MM.1S (cell line): Measurements from ENCODE around the gene NDOR1.
A peak's percentile ranks its signal among the peaks of the same experiment; 100 is the strongest.
"Not testable (repeated sequence)": the region's sequence is repeated elsewhere in the genome, so short reads cannot be mapped to it uniquely, and the experiment has no call there.

Experiments
- DNase-seq: peaks from one replicate; pipeline ENCODE4 v3.0.0-alpha.2; 2015
- H2AFZ ChIP-seq: fragments of 300-600 bp; sonication (generic); 2 replicates; pipeline ENCODE4 v1.6.0; 2016; ENCODE audit warnings: antibody characterized with exemption, low read length
- H3F3A ChIP-seq: fragments of 300-600 bp; sonication (generic); 2 replicates; pipeline ENCODE4 v1.6.1; 2016; ENCODE audit warnings: mild to moderate bottlenecking, antibody characterized with exemption, low read length, moderate library complexity, mixed read lengths; ENCODE audit not compliant: insufficient read depth
- H3K27ac ChIP-seq: fragments of 300-600 bp; sonication (generic); 2 replicates; pipeline ENCODE4 v1.5.1; 2016; ENCODE audit warnings: mild to moderate bottlenecking, low read length
- H3K27me3 ChIP-seq: fragments of 300-600 bp; sonication (generic); replicated peaks from 2 replicates; pipeline ENCODE4 v1.6.0; 2016; ENCODE audit warnings: low read length; ENCODE audit not compliant: insufficient read depth
- H3K36me3 ChIP-seq: fragments of 300-600 bp; sonication (generic); replicated peaks from 2 replicates; pipeline ENCODE4 v1.6.1; 2016; ENCODE audit warnings: mild to moderate bottlenecking, low read length, mixed read lengths; ENCODE audit not compliant: insufficient read depth
- H3K4me1 ChIP-seq: fragments of 300-600 bp; sonication (generic); 2 replicates; pipeline ENCODE4 v1.6.1; 2016; ENCODE audit warnings: low read length, mixed read lengths
- H3K4me2 ChIP-seq: fragments of 300-600 bp; sonication (generic); 2 replicates; pipeline ENCODE4 v1.6.0; 2016; ENCODE audit warnings: low read depth, low read length
- H3K4me3 ChIP-seq: fragments of 300-600 bp; sonication (generic); 2 replicates; pipeline ENCODE4 v1.5.1; 2016; ENCODE audit warnings: low read length, mixed read lengths
- H3K79me2 ChIP-seq: fragments of 300-600 bp; sonication (generic); 2 replicates; pipeline ENCODE4 v1.6.1; 2016; ENCODE audit warnings: mixed run types, low read length, mixed read lengths
- H3K9ac ChIP-seq: fragments of 300-600 bp; sonication (generic); 2 replicates; pipeline ENCODE4 v1.6.1; 2016; ENCODE audit warnings: low read length, mixed read lengths
- H3K9me2 ChIP-seq: fragments of 300-600 bp; sonication (generic); replicated peaks from 2 replicates; pipeline ENCODE4 v1.6.1; 2016; ENCODE audit warnings: mild to moderate bottlenecking, low read length, mixed read lengths; ENCODE audit not compliant: insufficient read depth
- H3K9me3 ChIP-seq: fragments of 300-600 bp; sonication (generic); replicated peaks from 2 replicates; pipeline ENCODE4 v1.6.1; 2016; ENCODE audit warnings: mild to moderate bottlenecking, low read length, mixed read lengths; ENCODE audit not compliant: insufficient read depth
- H4K20me1 ChIP-seq: fragments of 300-600 bp; sonication (generic); 2 replicates; pipeline ENCODE4 v1.6.1; 2016; ENCODE audit warnings: mild to moderate bottlenecking, low read length, moderate library complexity, mixed read lengths; ENCODE audit not compliant: insufficient read depth
- EZH2 ChIP-seq: fragments of 300-600 bp; sonication (generic); optimal IDR thresholded peaks from 2 replicates; pipeline ENCODE3; 2017; ENCODE audit warnings: low read depth, mild to moderate bottlenecking, antibody characterized with exemption, low read length, mixed read lengths
- EZH2phosphoT487 ChIP-seq: fragments of 300-600 bp; sonication (generic); IDR thresholded peaks from 2 replicates; pipeline ENCODE4 v1.6.1; 2018; ENCODE audit warnings: antibody characterized with exemption, low read length
- TF ChIP-seq, protein P1 (sequence below): fragments of 300-600 bp; sonication (generic); IDR thresholded peaks from 2 replicates; pipeline ENCODE4 v1.5.1; 2016; ENCODE audit warnings: antibody characterized with exemption, low read length, mixed read lengths

NDOR1 gene

DNA sequence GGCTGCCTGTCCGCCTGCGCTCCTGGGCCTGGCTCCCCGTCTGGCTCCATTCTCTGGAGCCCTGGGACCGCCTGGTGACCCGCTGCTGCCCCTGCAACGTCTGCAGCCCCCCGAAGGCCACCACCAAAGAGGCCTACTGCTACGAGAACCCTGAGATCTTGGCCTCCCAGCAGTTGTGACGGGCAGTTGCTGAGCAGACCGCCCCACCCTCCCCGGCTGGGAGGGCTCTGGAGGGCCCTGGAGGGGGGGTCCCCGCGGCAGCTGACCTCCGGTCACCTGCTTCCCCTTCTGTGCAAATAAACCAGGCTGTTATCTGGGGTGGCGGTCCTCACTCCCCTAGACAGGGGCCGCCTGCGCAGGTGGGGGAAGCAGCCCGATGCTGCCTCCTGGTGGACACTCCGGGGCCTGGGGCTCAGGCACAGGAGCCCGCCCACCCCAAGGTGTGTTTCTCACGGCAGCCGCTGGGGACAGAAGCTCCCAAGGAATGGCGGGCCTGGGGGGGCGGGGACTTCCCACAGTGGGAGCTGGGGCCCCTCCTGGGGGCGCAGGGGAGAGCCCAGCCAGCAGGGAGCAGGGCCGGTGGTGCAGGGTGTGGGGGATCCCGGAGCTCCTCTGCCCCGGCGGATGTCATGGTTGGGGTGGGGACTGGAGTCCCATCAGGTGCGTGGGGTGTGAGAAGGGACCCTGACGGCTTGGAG lies 30.9 kb downstream of the NDOR1 start:
- H3K4me3 ChIP-seq, result no peak overlapping the region; the same call in 1 of the 2 replicates
- H3K36me3 ChIP-seq, result no peaks in the 10 kb centered on the region
- peak overlapping the region; percentile 68 for H3K4me2 ChIP-seq
- H2AFZ ChIP-seq, result no peak overlapping the region
- H3K79me2 ChIP-seq, result peaks cover 14% of the 10 kb centered on the region
- no peaks in the 10 kb centered on the region for H3K9me2 ChIP-seq
- H3K9me3 ChIP-seq, result no peaks in the 10 kb centered on the region
- peaks cover 43% of the 10 kb centered on the region for H3K27me3 ChIP-seq
- peak; percentile 83 for DNase-seq
- peaks cover 9% of the 10 kb centered on the region; the same call in 1 of the 2 replicates for H3K4me1 ChIP-seq
- H3K9ac ChIP-seq, result no peak overlapping the region; the same call in 1 of the 2 replicates
- TF ChIP-seq, protein P1, sequence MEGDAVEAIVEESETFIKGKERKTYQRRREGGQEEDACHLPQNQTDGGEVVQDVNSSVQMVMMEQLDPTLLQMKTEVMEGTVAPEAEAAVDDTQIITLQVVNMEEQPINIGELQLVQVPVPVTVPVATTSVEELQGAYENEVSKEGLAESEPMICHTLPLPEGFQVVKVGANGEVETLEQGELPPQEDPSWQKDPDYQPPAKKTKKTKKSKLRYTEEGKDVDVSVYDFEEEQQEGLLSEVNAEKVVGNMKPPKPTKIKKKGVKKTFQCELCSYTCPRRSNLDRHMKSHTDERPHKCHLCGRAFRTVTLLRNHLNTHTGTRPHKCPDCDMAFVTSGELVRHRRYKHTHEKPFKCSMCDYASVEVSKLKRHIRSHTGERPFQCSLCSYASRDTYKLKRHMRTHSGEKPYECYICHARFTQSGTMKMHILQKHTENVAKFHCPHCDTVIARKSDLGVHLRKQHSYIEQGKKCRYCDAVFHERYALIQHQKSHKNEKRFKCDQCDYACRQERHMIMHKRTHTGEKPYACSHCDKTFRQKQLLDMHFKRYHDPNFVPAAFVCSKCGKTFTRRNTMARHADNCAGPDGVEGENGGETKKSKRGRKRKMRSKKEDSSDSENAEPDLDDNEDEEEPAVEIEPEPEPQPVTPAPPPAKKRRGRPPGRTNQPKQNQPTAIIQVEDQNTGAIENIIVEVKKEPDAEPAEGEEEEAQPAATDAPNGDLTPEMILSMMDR, result peak; percentile 98
- no peak for TF ChIP-seq EZH2
- no peaks in the 10 kb centered on the region for H4K20me1 ChIP-seq
- peaks cover 9% of the 10 kb centered on the region; the same call in 1 of the 2 replicates for H3F3A ChIP-seq
- no peak overlapping the region for H3K27ac ChIP-seq

DNA sequence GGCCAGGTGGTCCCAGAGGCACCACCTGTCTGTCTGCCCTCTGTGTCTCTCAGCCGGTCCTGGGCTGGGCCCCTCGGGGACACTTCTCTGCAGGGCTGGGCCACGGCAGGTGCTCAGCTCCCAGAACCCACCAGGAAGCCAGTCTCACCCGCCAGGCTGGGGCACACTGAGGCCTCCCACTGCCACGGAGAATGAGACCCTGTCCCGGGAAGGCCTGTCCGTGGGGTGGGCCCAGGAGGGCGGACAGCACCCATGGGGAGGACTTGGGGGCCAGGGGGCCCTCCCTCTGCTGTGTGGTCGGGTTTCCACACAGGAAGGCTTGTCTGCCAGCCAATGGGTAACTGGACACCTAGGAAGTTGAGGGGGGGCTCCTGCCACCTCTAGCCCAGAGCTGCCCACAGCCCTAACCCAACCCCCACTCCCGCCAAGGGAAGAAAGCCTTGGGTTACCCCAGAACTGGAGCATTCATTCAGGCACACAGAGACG lies 31.5 kb downstream of the NDOR1 start:
- no peak for DNase-seq
- TF ChIP-seq EZH2 (no peak), EZH2phosphoT487 (no peak)
- TF ChIP-seq, protein P1, result no peak
- Histone ChIP-seq H3F3A (peaks cover 9% of the 10 kb centered on the region; the same call in 1 of the 2 replicates), H3K27me3 (peaks cover 37% of the 10 kb centered on the region), H4K20me1 (peaks cover 2% of the 10 kb centered on the region), H3K9ac (no peak overlapping the region; the same call in 1 of the 2 replicates), H3K4me1 (peaks cover 9% of the 10 kb centered on the region; the same call in 1 of the 2 replicates), H3K36me3 (no peaks in the 10 kb centered on the region; the same call in 1 of the 2 replicates), H2AFZ (no peak overlapping the region), H3K27ac (no peak overlapping the region), H3K79me2 (peaks cover 18% of the 10 kb centered on the region), H3K4me2 (peak overlapping the region; percentile 68), H3K9me2 (no peaks in the 10 kb centered on the region), H3K9me3 (no peaks in the 10 kb centered on the region), H3K4me3 (no peak overlapping the region; the same call in 1 of the 2 replicates)

DNA sequence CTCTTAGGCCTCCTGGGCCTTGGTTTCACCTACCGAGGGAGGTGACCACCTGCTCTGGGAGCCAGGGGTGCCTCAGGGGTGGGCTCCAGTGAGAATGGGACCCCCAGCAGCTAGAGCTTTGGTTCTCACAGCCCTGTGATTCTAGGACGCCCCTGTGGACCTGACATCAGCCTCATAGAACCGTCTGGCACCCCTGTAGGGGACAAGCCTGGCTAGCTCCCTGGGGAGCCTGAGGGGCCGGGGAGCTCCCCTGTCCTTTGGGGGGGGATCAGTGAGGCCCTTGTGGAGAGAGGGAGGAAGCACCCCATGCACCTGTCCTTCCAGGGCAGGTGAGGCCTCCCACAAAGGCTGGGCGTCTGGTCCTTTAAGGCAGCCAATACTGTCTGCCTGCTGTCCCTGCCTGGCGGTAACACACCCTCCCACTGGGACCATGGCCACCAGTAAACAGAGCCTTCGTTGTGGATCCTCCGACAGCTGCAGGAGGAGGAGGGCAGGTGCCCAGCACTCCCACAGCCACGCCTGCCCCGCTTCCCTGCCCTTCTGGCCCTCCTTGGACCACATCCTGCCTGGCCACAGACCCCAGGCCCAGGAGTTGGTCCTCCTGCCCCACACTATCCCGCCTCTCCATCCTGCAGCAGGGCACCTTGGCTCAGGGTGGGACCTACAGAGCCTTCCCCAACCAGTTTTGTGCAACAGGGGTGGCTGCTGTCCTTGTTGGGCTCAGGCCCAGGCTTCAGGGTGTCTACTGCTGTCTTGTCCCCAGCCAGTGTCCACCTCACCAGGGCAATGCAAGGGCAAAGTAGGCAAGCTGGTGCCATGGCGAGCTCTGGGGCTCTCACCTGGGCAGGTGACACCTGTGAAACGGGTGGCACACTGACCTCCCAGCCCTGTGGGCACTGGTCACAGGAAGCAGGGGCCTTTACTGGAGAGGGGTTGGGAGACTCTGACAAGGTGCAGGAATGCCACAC lies 32.5 kb downstream of the NDOR1 start:
- H3K27me3 ChIP-seq, result peaks cover 27% of the 10 kb centered on the region
- H3K79me2 ChIP-seq, result peaks cover 29% of the 10 kb centered on the region
- no peak overlapping the region for H3K9ac ChIP-seq
- peaks cover 17% of the 10 kb centered on the region; the same call in 1 of the 2 replicates for H3F3A ChIP-seq
- TF ChIP-seq, protein P1, result no peak
- TF ChIP-seq EZH2phosphoT487 (no peak), EZH2 (no peak)
- peaks cover 19% of the 10 kb centered on the region; the same call in 1 of the 2 replicates for H3K4me1 ChIP-seq
- no peak overlapping the region for H3K4me2 ChIP-seq
- no peak overlapping the region for H3K27ac ChIP-seq
- H3K9me3 ChIP-seq, result no peaks in the 10 kb centered on the region
- no peaks in the 10 kb centered on the region for H3K9me2 ChIP-seq
- no peak overlapping the region for H2AFZ ChIP-seq
- H4K20me1 ChIP-seq, result peaks cover 12% of the 10 kb centered on the region
- no peak overlapping the region for H3K4me3 ChIP-seq
- H3K36me3 ChIP-seq, result no peaks in the 10 kb centered on the region; the same call in 1 of the 2 replicates
- no peak for DNase-seq

DNA sequence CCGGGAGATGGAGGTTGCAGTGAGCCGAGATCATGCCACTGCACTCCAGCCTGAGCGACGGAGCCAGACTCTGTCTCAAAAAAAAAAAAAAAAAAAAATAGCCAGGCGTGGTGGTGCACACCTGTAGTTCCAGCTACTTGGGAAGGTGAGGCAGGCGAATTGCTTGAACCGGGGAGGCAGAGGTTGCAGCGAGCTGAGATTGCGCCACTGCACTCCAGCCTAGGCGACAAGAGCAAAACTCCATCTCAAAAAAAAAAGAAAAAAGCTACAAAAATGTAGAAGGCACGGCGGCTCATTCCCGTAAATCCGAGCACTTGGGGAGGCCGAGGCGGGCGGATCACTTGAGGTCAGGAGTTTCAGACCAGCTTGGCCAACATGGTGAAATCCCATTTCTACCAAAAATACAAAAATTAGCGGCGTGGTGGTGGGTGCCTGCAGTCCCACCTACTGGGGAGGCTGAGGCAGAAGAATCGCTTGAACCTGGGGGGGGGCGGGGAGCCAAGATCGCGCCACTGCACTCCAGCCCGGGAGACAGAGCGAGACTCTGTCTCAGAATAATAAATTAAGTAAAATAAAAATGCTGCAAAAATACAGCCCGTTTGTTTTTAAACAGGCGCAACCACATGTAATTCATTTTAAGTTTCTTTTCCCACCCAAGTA lies 34.2 kb downstream of the NDOR1 start:
- H3K9me3 ChIP-seq, H3K36me3 ChIP-seq, DNase-seq, H3K9me2 ChIP-seq: not testable (repeated sequence)
- H4K20me1 ChIP-seq, result peaks cover 16% of the 10 kb centered on the region
- peak overlapping the region; percentile 86 for H2AFZ ChIP-seq
- peaks cover 28% of the 10 kb centered on the region; the same call in 1 of the 2 replicates for H3F3A ChIP-seq
- peaks cover 31% of the 10 kb centered on the region for H3K79me2 ChIP-seq
- H3K27me3 ChIP-seq, result peaks cover 15% of the 10 kb centered on the region
- H3K4me1 ChIP-seq, result peaks cover 19% of the 10 kb centered on the region; the same call in 1 of the 2 replicates
- peak overlapping the region; percentile 83 for H3K9ac ChIP-seq
- peak overlapping the region; percentile 92; the same call in 1 of the 2 replicates for H3K27ac ChIP-seq
- H3K4me2 ChIP-seq, result peak overlapping the region; percentile 83
- H3K4me3 ChIP-seq, result peak overlapping the region; percentile 93
